ENCODE results near the gene TUBA8.
"Not testable (repeated sequence)": the region's sequence is repeated elsewhere in the genome, so short reads cannot be mapped to it uniquely, and the experiment has no call there.

TUBA8 gene

DNA sequence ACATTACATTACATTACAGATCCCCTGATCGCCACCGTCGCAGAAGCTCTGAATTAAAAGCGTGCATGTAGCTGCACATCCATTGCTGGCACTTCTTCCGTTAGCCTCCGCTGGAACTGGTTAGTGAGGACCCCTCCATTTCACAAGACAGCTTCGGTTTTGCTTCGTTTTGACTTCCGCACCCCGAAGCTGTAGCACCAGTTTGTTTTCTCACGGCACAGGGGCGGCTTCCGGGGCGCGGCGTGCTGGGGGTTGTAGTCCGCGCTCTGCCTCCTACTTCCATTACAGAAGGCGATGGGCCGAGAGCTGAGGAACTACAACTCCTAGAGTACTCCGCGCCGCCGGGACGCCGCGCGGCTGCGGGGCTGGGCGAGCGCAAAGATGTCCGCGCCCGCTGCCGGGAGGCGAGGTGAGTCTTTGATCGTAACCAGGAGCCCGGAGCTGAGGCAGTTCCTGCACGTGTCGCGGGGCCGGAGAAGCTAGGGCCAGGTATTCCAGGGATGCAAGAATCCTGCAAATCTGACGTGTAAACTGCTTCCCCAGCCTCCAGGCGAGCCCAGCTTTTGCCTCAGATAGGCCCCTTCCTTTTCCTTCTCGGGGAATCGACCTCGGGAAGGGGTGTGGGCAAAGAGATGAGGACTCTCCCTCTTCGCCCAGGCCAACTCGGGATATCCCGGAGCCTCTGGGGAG lies 32.8 kb upstream of the TUBA8 start, which contains the start of gene PEX26:
Gene PEX26, plus strand, starts transcription at position 352 of the 690 bp plus-strand sequence. CDS start 387 bp downstream, outside the sequence.
- peak; percentile 72 for DNase-seq

DNA sequence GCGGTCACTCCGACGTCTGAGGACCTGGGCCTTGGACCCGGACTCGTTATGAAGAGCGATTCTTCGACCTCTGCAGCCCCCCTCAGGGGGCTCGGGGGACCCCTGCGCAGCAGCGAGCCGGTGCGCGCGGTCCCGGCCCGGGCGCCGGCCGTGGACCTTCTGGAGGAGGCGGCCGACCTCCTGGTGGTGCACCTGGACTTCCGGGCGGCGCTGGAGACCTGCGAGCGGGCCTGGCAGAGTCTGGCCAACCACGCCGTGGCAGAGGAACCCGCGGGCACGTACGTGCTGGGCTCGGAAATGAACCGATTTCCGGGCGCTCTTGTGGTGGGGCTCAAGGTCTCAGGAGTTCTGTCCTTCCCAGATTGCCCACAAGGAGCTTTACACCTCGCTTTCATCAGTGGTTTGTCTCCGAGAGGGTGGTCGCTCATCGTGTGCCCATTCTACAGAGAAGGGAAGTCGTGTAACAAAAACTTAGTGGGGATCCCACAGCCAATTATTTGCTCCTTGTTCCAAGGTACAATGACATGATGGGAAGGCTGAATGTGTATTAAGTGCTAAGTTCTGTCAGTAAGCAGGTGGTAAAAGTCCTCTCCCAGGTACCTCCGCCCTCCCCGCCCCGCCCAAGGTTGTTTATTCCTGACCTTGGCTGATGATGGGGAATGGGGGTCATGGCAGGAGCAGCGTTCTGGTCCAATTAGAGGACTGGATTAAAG lies 32.1 kb upstream of the TUBA8 start:
- no peak for DNase-seq

DNA sequence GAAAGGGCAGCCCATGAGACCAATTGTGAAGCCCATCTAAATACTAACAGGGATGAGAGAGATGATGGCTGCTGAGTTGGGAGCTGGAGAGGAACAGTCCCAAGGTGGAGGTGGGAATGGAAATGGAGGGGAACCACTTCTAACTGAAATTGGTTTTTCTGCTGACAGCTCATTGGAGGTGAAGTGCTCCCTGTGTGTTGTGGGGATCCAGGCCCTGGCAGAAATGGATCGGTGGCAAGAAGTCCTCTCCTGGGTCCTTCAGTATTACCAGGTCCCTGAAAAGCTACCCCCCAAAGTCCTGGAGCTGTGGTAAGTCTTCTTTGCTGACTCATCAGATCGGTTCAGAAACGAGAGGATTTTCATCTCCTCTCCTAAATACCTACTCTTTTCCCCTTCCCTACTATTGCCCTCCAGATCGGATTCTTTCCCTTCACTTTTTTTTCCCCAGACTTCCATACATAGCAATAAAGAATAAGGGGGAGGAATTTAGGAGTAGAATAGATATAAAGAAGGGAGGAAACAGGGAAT lies 30.8 kb upstream of the TUBA8 start:
- no peak for DNase-seq

DNA sequence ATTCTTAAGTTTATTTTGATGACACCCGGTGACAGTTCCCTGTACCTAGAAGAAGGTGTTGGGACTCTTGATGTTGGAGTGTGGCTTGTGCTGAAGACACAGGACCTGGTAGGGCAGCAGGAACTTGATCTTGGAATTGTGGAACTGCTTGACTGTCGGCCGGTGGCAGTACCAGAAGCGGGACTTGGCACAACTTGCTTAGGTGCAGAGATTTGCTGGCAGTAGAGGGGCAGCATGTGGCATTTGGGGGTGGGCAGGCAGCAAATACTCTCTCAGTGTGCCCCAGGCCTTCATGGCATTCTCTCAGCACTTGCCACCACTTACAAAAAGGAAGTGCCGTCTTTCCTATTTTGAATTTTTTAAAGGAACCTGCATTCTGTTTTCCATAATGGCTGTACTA lies 29.2 kb upstream of the TUBA8 start:
- DNase-seq = no peak

DNA sequence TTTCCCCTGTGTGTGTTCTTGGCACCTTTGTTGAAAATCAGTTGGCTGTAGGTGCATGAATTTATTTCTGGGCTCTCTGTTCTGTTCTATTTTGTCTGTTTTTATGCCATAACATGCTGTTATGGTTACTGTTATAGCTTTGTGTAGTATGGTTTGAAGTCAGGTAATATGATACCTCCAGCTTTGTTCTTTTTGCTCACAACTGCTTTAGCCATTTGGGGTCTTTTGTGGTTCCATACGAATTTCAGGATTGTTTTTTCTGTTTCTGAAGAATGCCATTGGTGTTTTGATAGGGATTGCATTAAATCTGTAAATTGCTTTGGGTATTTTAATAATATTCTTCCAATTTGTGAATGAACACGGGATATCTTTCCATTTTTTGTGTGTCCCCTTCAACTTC lies 28.1 kb upstream of the TUBA8 start:
- DNase-seq = no peak

DNA sequence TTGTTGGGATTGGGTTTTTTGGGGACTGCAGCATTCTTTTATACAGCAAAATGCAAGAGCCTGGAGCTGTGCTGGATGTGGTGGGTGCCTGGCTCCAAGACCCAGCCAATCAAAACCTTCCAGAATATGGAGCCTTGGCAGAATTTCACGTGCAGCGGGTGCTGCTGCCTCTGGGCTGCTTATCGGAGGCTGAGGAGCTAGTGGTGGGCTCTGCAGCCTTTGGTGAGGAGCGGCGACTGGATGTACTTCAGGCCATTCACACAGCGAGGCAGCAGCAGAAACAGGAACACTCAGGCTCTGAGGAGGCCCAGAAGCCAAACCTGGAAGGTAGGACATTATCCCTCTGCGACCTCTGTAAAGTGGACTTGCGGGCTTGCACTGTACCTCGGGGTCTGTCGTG lies 27.2 kb upstream of the TUBA8 start:
- DNase-seq = no peak

DNA sequence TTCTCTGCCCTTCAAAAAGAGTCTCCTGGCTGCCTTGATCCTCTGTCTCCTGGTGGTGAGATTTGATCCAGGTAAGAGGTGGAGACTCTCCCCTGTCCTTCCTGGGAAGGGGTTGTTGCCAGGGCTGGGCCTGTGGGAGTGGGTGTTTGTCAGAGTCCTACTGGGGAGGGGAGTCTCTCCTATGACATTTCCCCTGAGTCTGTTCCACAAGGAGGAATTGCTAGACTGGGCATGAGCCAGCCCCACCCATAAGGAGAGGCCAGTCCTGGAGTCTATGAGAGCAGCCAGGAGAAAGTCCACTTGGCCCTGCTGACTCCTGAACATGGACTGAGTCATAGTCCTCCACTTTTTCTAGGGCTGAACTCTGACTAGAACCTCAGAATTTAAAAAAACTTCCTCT lies 25.4 kb upstream of the TUBA8 start:
- DNase-seq = no peak

DNA sequence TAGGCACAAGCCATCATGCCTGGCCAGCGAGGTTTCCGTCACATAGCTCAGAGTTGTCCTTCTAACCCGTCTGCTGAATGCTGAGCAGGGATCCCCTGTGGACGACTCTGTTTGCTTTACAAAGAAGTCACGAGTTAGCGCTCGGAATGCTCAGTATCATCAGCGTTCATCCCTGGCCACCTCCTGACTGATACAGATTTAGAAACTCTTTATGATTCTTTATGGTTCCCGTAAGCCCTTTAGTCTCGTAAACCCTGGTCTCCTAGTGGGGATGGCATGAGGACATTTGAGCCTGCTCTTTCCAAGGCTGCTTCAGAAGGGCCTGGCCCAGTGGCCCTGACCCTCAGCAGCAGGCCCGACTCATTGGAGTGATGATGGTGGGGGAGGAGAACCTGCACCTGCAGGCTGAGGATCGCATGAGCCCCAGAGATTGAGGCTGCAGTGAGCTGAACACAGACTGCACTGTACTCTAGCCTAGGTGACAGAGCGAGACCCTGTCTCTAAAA lies 23.2 kb upstream of the TUBA8 start:
- DNase-seq = no peak

DNA sequence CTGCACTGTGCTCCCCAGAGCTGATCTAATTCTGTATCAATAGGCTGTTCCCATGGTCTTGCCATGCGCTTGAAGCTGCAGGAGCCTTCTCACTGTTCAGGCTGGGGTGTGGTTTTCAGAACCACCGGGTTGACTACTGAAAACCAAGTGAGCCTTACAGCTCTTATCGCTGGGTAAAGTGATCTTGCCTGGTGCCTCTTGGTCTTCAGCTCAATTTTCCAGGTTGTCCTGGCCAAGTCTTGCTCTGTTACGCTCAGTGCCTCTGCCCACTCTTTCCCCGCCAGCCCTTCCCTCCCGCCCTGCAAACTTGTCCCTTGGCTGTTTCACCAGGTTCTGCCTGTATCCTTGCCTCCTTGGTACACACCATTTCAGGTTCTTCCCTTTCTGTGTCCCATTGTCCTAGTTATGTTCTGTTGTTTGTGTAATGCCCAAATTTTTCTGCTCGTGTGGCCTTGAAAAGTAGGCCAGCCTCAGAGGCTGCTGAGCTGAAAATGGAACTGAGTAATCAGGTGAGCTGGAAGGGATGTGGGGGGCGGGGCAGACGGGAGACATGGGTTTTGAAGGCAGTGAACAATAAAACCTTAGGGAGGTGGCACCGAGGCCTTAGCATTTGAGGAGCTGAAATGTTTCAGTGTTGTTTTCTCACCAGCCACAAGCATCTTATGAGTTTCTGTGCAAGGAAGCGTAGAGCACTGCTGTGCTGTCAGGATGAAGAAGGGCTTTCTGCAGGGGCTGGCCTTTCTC lies 21.6 kb upstream of the TUBA8 start:
- no peak for DNase-seq

DNA sequence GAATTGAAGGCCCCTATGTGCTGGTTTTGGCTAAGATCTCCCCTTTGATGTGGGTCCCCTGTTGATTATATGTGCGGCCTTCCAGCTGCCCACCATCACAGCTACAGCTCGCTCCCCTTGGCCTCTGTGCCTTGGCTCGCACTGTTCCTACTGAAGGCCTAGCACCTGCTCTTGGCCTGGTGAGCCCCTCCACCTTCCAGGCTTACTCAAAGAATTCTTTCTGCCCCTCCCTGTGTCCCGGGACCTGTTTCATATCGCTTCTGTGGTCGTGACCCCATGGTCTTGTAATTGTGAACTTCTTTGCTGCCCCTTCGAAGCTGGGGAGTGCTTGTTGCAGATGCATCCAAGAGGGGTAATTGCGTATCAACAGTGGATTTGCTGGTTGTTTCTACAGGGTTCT lies 20.3 kb upstream of the TUBA8 start:
- DNase-seq = no peak

DNA sequence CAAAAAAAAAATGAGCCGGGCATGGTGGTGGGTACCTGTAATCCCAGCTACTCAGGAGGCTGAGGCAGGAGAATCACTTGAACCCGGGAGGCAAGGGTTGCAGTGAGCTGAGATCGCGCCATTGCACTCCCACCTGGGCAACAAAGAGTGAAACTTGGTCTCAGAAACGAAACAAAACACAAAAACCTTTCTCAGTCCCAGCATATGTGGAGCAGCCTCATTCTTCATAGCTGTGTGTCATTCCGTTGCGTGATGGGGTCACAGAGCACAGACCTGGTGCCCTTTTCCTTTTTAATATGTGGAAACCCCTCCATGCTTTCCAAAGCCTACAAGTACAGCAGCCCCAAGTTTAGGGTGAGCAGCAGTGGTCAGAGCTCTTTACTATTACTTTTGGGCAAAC lies 19.1 kb upstream of the TUBA8 start:
- DNase-seq = no peak

DNA sequence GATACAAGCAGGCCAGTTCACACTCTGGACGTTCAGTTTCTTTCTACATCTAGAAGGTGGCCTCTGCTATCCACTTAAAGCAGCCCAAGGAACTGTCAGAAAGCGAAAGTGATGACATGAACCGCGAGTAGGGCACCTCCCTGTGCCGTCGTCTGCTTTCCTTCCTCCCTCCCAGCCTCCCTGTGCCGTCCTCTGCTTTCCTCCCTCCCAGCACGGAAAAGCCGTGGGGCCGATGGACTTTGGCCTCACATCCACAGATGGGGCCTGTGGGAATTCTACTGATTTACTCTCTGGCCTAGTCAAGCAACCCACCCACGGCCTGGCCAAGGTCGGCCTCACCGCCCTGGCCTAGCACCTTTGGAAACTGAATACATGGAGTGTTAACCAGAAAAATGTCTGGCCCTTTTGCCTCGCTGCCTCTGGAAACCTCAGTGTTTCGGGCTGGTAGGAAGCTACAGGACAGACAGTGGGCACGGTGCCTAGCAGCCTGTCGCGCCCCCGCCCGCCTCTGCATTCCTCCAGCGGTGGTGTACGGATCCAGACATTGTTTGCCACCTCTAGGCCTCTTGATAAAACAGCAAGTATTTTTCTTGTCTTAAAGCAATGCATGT lies 18.6 kb upstream of the TUBA8 start:
- no peak for DNase-seq

DNA sequence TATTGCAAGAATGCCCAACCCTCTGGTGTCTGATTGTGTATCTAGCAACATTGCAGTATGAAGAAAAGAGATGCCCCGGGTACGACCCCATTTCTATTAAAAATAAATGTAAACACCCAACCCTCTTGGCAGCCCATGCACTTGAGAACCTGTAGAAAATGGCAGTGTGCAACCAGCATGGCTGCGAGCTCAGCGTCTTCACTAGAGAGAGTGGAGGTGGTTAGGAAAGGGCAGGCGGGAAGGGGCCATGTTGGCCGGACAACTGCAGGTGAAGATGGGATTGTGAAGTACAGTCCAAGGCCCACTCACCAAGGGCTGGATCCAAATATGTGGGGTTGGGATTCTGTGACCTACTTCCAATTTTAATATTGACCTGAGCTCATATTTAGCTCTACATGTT lies 16.9 kb upstream of the TUBA8 start:
- no peak for DNase-seq

DNA sequence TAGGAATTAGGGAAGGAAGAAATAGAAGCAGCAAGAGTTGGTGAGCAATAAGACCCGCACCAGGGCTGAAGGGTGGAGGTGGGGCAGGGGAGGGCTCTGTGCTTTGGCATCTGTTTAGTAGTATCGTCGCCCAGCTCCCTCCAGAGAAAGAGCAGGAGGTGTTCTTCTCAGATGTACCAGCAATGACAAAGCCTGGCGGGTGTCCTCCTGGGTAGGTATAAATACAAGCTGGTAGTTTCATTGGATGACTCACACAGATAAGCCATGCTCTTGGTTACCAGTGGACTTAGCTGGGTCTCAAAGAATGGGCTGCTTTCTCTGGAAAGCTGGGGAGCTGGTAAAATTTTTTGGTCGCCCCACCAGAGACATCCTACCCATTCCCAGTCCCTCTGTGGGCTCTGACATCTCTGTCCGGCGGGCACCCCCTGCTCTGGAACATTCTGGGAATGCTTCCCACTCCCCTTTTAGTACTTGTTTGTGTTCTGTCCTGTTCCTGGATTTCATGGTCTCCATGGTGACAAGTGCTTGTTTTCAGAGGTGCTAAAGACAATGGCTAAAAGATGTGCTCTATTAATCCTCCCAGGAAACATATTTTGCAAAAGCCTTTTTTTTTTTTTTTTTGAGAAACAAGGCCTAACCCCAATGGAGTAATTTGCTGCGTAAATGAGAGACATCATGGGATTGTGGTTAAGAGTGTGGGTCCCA lies 15.4 kb upstream of the TUBA8 start:
- DNase-seq = no peak

DNA sequence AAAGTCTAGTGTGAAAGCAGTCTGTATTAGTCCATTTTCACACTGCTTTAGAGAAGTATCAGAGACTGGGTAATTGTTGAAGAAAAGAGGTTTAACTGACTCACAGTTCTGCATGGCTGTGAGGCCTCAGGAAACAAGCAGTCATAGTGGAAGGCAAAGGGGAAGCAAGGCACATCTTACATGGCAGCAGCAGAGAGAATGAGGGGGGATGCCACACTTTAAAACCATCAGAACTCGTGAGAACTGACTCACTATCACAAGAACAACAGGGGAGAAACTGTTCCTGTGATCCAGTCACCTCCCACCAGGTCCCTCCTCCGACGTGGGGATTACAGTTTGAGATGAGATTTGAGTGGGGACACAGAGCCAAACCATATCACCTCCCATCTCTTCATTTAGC lies 13.8 kb upstream of the TUBA8 start:
- DNase-seq = no peak

DNA sequence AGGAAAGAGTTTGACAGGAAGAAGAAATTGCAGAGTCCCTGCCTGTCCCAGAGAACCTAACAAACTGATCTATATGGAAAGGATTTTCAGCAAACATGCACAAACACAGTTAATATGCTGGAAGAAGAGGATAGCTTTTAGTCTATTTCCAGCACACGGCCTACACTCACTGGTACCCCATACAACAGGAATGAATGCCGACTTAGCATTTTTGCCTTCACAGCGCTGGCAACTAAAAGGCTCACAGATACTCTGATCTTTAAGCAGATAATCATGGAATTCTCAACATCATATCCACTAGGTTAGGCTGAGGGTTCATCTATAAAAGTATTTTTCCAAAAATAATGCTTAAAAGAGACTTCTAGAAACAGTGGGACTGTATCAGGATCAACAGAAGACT lies 9.8 kb upstream of the TUBA8 start:
- no peak for DNase-seq

DNA sequence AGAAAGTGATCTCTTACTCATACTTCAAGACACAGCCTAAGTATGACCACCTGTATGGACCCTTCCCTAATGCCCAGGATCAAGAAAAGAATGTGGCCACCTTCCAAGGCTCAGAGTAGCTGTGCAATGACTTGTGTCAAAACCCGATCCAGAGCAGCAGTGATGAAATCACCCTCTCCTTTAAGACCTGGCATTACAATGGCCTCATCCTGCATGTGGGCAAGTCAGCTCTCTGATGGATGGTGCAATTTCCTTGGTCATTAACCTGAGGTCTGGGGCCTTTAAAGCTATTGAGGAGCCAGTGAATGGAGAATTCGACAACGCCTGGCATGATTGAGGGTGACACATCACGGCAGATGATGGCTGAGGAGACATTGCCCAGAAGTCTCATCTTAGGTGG lies 9.1 kb upstream of the TUBA8 start:
- DNase-seq = no peak

DNA sequence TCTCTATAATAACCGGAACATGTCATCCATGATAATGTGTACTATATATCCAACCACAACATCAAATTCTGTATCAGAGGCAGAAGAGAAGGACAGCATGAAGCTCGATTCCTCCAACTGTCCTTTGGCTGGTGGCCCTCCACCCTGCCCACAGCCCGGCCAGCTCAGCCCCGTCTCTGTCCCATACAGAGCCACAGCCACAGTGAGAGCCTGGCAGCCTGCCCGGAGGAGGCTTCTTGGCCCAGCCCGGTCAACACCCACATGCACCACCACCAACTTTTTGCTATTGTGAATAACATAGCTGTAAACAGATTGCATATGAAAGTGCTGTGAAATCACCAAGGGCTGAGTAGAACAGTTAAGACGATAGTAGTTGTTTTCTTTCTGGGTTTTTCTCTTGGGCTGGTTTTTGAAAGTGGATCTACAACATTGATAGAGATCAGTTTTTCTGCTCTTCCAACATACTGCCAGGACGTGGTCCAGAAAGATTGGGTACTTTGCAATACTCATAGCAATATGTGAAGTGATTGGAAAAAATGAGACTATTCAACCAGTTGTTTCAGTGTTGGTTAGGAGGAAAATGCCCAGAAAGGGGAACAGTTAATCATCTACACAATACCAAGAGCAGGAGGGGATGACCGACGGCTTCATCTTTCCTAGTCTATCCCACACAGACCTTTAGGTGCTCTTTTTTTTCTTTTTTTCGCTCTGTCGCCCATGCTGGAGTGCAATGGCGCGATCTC lies 6.9 kb upstream of the TUBA8 start:
- no peak for DNase-seq

DNA sequence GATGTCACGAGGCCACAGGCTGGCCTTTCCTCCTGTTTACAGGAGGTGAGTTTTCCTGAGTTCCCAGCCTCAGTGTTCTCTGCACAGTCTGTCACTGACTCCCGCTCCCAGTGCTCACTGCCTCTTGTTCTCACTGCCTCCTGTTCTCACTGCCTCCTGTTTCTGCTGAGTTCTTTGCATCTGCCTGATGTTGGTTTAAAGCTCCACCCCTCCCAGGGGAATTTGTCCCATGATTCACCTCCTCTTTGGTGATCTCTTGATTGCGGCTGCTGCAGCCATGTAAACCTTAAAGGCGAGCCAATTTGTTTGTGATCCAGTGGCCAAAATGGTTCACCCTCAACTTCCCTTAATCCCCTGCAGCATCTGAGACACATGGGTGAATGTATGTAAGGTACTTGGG lies 6.0 kb upstream of the TUBA8 start:
- DNase-seq = no peak

DNA sequence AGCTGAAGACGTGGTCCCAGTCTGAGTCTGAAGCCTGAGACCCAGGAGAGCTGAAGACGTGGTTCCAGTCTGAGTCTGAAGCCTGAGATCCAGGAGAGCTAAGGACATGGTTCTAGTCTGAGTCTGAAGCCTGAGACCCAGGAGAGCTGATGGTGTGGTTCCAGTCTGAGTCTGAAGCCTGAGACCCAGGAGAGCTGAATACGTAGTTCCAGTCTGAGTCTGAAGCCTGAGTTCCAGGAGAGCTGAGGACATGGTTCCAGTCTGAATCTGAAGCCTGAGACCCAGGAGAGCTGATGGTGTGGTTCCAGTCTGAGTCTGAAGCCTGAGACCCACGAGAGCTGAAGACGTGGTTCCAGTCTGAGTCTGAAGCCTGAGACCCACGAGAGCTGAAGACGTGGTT lies 4.6 kb upstream of the TUBA8 start:
- DNase-seq = not testable (repeated sequence)

DNA sequence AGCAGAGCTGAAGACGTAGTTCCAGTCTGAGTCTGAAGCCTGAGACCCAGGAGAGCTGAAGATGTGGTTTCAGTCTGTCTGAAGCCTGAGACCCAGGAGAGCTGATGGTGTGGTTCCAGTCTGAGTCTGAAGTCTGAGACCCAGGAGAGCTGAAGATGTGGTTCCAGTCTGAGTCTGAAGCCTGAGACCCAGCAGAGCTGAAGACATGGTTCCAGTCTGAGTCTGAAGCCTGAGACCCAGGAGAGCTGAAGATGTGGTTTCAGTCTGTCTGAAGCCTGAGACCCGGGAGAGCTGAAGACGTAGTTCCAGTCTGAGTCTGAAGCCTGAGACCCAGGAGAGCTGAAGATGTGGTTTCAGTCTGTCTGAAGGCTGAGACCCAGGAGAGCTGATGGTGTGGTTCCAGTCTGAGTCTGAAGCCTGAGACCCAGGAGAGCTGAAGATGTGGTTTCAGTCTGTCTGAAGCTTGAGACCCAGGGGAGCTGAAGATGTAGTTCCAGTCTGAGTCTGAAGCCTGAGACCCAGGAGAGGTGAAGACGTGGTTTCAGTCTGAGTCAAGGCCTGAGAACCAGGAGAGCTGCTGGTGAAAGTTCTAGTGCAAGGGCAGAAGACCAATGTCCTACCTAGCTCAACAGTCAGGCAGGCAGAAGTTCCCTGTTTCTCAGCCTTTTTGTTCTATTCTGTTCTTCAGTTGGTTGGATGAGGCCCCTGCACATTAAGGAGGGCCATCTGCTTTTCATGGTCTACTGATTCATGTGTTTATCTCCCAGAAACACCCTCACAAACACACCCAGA lies 3.9 kb upstream of the TUBA8 start:
- not testable (repeated sequence) for DNase-seq
